KMS-11 (cell line): ENCODE measurements around the gene CRK.

Experiments
- H2AFZ ChIP-seq: fragments of 200-600 bp; sonication (generic); 2 replicates; pipeline ENCODE4 v1.6.1; 2016; ENCODE audit warnings: antibody characterized with exemption, mixed run types, low read depth
- H3K27ac ChIP-seq: fragments of 200-600 bp; sonication (generic); 2 replicates; pipeline ENCODE4 v1.6.1; 2016; ENCODE audit warnings: mild to moderate bottlenecking, mixed run types
- H3K27me3 ChIP-seq: fragments of 200-600 bp; sonication (generic); 2 replicates; pipeline ENCODE4 v1.6.1; 2017; ENCODE audit warnings: mild to moderate bottlenecking, low read depth, mixed run types, moderate library complexity; ENCODE audit not compliant: insufficient read depth
- H3K36me3 ChIP-seq: fragments of 200-600 bp; sonication (generic); 2 replicates; pipeline ENCODE4 v1.6.1; 2017; ENCODE audit warnings: mild to moderate bottlenecking, mixed run types; ENCODE audit not compliant: insufficient read depth
- H3K4me1 ChIP-seq: fragments of 200-600 bp; sonication (generic); 2 replicates; pipeline ENCODE4 v1.6.1; 2016; ENCODE audit warnings: mild to moderate bottlenecking, low read depth, mixed run types; ENCODE audit not compliant: poor library complexity, severe bottlenecking
- H3K4me2 ChIP-seq: fragments of 200-600 bp; sonication (generic); 2 replicates; pipeline ENCODE4 v1.7.0; 2016; ENCODE audit warnings: mild to moderate bottlenecking, mixed run types
- H3K4me3 ChIP-seq: fragments of 200-600 bp; sonication (generic); IDR thresholded peaks from 2 replicates; pipeline ENCODE4 v1.6.1; 2017; ENCODE audit warnings: low read depth, low read length, mixed read lengths; ENCODE audit not compliant: insufficient read depth
- H3K79me2 ChIP-seq: fragments of 200-600 bp; sonication (generic); 2 replicates; pipeline ENCODE4 v1.6.1; 2016; ENCODE audit warnings: low read depth, mixed run types; ENCODE audit not compliant: insufficient read depth
- H3K9ac ChIP-seq: fragments of 200-600 bp; sonication (generic); 2 replicates; pipeline ENCODE4 v1.6.1; 2016; ENCODE audit warnings: mild to moderate bottlenecking, mixed run types
- H4K20me1 ChIP-seq: fragments of 200-600 bp; sonication (generic); 2 replicates; pipeline ENCODE4 v1.6.1; 2016; ENCODE audit warnings: mild to moderate bottlenecking, mixed run types; ENCODE audit not compliant: insufficient read depth
- TF ChIP-seq, protein P1 (sequence below): fragments of 200-600 bp; sonication (generic); conservative IDR thresholded peaks from 2 replicates; pipeline ENCODE4 v1.6.1; 2017; ENCODE audit warnings: low read depth, mild to moderate bottlenecking, antibody characterized with exemption, low read length, moderate library complexity, mixed read lengths

The CRK gene

DNA sequence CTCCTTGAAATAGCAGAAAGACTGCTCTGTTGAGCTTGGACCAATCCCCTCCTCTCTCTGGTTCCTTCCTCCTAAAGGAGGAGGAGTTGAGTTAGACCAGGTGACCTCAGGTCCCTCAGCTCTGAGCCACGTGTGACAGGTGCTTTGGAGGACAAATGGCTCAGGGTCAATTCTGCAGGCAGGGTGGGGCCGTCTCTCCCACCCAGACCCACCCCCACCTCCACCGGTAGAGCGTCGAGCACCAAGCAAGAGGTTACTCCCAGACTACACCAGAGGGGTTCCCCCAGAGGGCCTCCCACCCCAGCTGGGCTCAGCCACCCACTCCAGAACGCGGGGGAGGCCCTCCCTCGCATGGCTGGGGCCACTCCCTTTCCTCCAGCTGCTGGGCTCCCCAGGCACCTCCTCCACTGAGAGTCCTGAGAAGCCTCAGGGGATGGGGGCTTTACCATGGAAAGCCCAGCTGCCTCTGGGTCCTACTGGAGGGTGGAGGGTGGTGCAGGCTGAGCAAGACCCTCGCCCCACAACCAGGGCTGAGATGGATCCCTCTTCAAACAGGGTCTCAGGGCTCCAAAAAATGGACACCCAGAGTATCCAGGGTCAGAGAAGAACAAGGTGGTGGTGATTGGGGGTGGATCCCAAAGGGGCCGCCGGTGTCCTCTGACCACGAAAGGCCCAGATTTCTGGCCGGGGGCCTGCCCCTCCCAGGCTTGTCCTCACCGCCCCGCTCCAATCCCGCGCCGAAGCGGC lies 28.8 kb upstream of the CRK start:
- Histone ChIP-seq H3K36me3 (no peaks in the 10 kb centered on the region), H3K4me2 (peak overlapping the region; percentile 63), H3K4me3 (no peak overlapping the region), H3K9ac (peak overlapping the region; percentile 32; the same call in 1 of the 2 replicates), H2AFZ (peak overlapping the region; percentile 34; the same call in 1 of the 2 replicates), H3K27ac (peak overlapping the region; percentile 44), H3K27me3 (no peaks in the 10 kb centered on the region), H4K20me1 (no peaks in the 10 kb centered on the region), H3K79me2 (no peaks in the 10 kb centered on the region), H3K4me1 (peaks cover 19% of the 10 kb centered on the region)
- TF ChIP-seq, protein P1, sequence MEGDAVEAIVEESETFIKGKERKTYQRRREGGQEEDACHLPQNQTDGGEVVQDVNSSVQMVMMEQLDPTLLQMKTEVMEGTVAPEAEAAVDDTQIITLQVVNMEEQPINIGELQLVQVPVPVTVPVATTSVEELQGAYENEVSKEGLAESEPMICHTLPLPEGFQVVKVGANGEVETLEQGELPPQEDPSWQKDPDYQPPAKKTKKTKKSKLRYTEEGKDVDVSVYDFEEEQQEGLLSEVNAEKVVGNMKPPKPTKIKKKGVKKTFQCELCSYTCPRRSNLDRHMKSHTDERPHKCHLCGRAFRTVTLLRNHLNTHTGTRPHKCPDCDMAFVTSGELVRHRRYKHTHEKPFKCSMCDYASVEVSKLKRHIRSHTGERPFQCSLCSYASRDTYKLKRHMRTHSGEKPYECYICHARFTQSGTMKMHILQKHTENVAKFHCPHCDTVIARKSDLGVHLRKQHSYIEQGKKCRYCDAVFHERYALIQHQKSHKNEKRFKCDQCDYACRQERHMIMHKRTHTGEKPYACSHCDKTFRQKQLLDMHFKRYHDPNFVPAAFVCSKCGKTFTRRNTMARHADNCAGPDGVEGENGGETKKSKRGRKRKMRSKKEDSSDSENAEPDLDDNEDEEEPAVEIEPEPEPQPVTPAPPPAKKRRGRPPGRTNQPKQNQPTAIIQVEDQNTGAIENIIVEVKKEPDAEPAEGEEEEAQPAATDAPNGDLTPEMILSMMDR: no peak

DNA sequence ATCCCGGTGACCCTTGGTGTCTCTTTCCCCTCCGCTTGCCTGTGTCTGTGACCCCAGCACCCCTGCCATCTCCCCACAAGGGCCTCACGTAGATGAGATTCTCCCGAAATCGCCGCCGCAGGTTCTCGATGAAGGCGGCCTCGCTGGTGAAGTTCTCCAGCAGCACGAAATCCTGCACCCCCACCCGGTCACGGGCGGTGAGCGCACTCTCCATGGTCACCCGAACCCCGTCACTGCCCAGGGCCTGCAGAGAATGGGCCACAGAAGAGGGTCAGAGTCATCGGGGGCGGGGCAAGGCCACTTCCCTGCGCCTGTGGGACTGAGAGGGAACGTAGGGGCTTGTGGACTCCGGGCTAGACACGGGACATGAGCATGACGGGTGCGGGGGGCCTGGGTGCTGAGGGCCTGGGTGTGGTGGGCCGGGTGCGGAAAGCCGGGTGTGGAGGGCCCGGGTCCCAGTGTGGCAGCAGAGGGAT lies 28.1 kb upstream of the CRK start:
- Histone ChIP-seq H3K4me2 (no peak overlapping the region), H3K9ac (no peak overlapping the region), H3K36me3 (no peaks in the 10 kb centered on the region), H3K27ac (no peak overlapping the region), H3K4me3 (no peak overlapping the region), H4K20me1 (no peaks in the 10 kb centered on the region), H3K4me1 (peaks cover 17% of the 10 kb centered on the region), H3K79me2 (no peaks in the 10 kb centered on the region), H3K27me3 (no peaks in the 10 kb centered on the region), H2AFZ (no peak overlapping the region)
- TF ChIP-seq, protein P1: no peak

DNA sequence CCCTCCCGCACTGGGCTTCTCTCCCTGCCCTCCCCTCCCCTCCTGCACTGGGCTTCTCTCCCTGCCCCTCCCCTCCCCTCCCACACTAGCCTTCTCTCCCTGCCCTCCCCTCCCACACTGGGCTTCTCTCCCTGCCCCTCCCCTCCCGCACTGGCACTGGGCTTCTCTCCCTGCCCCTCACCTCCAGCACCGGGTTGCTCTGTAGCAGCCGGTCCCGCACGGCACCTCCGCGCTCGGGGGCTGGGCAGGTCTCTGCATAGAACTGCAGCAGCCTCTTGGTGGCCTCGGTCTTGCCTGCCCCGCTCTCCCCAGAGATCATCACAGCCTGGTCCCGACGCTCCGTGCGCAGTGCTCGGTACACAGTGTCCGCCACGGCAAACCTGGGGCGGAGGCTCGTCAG lies 26.6 kb upstream of the CRK start:
- Histone ChIP-seq H2AFZ (no peak overlapping the region), H4K20me1 (no peaks in the 10 kb centered on the region), H3K9ac (no peak overlapping the region), H3K4me3 (no peak overlapping the region), H3K36me3 (no peaks in the 10 kb centered on the region), H3K4me2 (no peak overlapping the region), H3K27ac (no peak overlapping the region), H3K4me1 (peaks cover 17% of the 10 kb centered on the region), H3K27me3 (no peaks in the 10 kb centered on the region), H3K79me2 (no peaks in the 10 kb centered on the region)
- TF ChIP-seq, protein P1: no peak

DNA sequence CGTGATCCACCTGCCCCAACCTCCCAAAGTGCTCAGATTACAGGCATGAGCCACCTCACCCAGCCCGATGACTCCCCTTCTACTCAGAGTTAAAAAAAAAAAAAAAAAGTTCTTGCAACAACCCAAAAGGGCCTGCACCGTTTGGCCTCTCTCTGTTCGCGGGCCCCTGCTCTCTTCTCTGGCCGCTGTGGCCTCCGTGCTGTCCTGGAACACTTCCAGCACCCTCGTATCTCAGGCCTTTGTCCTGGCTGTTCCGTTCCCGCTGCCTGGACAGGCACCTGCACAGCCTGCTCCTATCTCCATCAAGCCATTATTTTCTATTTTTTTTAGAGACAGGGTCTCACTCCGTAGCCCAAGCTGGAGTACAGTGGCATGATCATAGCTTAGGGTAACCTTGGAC lies 25.7 kb upstream of the CRK start:
- no peak overlapping the region for H3K9ac ChIP-seq
- TF ChIP-seq, protein P1: no peak
- H3K36me3 ChIP-seq: no peaks in the 10 kb centered on the region
- no peaks in the 10 kb centered on the region for H4K20me1 ChIP-seq
- H3K27me3 ChIP-seq: no peaks in the 10 kb centered on the region
- H2AFZ ChIP-seq: no peak overlapping the region
- H3K79me2 ChIP-seq: no peaks in the 10 kb centered on the region
- no peak overlapping the region for H3K27ac ChIP-seq
- H3K4me2 ChIP-seq: no peak overlapping the region
- H3K4me3 ChIP-seq: no peak overlapping the region
- H3K4me1 ChIP-seq: peaks cover 7% of the 10 kb centered on the region
